Iris pigment epithelial cell (primary cell): ENCODE measurements around the gene KCND3.

Experiments
- DNase-seq: peaks from one replicate; pipeline ENCODE4 v3.0.0-alpha.2; 2011; ENCODE audit warnings: low read depth

The KCND3 gene

GRCh38 chr1:111843177-111843576, 146.3 kb downstream of the KCND3 start:
- DNase-seq = no peak

DNA sequence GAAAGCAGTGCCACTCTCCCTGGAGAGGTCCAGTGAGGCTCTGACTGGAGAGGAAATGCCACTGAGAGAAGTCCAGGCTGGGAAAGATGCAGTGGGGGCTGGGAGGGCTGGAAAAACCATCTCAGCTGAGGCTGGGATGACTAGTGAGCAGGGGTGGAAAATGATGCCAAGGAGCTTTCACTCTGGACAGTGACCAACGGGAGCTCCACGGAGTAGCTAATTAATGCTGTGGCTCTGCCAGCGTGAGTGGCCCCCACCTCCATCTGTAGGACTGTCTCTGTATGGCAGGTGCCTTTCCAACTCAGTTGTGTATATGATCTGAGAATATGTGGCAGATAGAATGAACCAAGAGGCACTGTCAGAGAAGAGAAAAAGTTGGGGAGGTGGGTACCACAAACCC, 147.1 kb downstream of the KCND3 start:
- no peak for DNase-seq

DNA sequence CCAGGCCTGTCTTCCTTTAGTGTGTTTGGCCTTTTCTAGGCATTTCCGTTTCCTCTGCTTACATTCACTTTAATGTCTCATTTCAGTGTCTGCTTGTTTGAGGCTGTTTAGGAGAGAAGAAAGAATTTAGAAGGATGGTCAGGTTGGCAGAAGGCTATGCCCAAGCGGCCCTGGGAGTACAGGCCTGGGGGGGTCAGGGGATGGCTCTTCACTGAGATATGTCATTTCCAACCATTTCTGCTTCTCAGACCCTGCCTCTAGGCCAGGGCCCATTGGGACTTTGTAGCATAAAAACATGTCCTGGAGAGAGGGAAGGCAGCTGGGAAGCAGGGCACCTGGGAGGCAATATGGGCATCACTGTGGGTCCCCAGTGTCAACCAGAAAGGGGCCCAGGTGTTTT, 147.7 kb downstream of the KCND3 start:
- DNase-seq = no peak

DNA sequence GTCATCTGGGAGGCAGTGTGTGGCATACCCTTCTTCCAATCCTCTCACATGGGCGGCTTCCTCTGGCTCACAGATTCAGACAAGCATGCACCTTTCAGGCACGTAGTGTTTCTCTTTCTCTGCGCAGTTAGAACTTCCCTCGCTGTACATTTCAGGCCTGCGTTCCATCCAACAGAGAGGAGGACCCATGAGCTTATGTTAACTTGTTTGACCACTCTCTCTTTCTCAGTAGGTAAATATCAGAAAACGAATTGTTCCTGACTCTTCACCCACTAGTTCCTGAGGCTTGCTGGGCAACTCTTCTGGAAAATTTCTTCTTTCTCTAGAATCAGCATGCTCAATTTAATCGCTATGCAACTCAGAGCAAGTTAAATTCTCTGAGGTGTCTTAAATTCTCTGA, 148.3 kb downstream of the KCND3 start:
- DNase-seq = no peak

GRCh38 chr1:111837393-111837792, 152.1 kb downstream of the KCND3 start:
- DNase-seq = no peak

DNA sequence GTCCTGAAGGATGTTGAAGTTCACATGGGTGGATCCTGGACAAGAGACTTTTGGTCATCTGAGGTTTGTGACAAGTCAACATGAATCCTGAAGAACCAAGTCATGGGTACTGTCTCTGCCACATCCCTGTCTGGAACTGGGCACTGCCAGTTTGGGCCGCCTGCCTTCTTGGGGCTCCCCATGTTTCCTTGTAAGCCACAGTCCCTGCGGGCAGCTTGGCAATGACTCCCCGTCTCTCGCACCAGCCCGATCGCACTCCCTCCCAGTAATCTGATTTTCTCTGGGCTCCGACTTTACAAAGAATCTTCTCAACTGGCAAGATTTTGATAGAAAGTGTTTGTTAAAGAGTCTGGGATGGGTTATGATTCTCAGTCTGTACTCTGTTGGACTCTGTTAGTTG, 153.4 kb downstream of the KCND3 start:
- no peak for DNase-seq

DNA sequence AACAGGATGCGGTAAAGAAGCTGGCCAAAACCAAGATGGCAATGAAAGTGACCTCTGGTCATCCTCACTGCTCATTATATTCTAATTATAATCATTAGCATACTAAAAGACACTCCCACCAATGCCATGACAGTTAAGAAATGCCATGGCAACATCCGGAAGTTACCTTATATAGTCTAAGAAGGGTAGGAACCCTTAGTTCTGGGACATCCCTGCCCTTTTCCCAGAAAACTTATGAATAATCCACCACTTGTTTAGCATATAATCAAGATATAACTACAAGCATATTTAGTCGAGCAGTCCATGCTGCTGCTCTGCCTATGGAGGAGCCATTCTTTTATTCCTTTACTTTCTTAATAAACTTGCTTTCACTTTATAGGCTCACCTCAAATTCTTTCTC, 154.0 kb downstream of the KCND3 start:
- no peak for DNase-seq

DNA sequence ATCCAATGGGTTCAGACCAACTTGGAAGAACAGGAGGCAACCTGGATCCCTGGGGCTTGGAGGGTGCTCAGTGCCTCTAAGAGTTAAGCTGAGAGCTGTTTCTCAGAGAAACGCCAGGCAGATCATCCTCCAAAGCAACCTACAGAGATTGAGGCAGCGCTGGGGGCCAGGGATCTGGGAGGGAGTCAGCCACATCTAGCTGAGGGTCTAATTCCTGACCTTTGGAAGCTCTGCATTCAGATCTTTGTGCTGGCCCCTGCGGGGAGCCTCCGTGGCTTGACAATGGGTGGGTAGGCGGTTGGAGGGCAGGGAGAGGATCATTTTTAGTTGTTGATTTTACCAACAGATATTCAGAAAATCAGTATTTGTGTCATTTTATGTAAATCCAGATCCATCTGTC, 154.5 kb downstream of the KCND3 start:
- DNase-seq = no peak

- DNase-seq = peak; percentile 11
Observed at GRCh38 chr1:111833334-111833733, 156.1 kb downstream of the KCND3 start.

DNA sequence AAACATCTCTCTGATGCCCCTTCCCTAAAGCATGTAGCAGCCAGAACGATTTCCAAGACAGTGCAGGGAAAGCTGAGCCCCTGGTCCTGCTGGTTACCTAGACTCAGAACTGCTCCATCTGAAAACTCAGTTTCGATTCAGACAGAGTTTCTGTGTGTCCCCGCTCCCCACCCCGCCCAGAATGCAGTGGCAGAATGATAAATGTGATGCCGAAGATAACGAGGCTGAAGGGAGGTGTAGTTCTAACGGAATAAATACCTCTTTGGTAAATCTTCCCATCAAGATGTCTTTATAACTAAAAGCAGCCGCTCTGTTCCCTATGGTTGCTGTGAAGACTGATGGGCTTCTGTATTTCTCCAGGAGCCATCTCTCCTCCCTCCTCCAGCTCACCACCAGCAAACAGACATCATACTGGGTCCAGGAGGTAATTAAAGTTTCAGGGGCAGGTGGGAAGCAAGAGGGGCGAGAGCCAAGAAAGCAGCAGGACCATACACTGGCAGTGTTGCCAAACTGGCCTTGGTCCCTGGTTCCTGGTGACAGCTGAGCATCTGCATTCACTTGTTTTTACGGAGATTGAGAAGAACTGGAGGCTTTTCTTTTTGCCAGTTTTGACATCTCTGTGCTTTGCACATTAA, 156.8 kb downstream of the KCND3 start:
- no peak for DNase-seq

DNA sequence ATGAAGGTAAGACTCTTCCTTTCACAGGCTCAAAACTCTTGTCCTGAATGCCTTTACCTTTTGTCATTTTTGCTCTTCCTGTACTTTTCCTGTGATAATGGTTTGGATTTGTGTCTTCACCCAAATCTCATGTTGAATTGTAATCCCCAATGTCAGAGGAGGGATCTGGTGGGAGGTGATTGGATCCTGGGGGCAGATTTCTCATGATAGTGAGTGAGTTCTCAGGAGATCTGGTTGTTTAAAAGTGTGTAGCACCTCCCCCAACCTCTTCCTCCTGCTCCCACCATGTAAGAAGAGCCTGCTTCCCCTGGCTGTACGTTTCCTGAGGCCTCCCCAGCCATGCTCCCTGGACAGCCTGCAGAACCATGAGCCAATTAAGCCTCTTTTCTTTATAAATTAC, 158.3 kb downstream of the KCND3 start:
- no peak for DNase-seq

DNA sequence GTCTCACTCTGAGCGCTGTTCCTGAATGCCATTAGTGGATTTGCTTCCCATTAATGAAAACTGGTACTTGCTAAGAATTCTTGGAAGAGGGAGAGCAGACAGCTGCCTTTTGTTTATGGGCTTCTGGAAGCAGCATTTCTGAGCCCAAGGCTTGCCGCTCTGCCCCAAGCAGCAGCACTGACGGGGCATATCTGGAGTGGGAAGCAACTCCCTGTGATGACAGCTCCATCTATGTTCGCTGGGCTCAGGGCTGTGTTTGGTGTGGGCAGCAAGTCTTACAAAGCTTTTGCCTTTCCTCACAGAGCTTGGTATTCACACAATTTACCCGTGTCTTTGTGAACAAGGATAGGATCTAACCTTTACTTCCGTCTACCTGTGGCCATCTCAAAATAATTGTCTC, 161.5 kb downstream of the KCND3 start:
- no peak for DNase-seq

DNA sequence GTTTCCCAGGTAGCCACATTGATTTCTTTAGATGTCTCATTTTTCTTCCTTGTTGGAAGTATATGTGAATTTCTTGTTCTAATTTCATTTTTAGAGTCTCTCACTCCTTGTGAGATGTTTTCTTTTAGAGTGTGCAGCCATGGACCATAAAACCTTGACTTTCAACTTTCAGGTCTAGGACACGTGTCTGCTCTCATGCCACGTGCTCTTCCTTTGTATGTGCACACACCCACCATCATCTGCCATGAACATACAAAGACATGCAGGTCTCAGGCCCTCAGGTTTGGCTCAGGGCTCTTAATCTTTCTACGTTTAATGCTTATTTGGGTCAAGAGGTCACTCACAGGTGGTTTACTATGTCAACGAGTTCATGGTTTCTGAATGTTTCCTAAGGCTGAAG, 163.2 kb downstream of the KCND3 start:
- DNase-seq = no peak

GRCh38 chr1:111825217-111825616, 164.3 kb downstream of the KCND3 start:
- DNase-seq = no peak

DNA sequence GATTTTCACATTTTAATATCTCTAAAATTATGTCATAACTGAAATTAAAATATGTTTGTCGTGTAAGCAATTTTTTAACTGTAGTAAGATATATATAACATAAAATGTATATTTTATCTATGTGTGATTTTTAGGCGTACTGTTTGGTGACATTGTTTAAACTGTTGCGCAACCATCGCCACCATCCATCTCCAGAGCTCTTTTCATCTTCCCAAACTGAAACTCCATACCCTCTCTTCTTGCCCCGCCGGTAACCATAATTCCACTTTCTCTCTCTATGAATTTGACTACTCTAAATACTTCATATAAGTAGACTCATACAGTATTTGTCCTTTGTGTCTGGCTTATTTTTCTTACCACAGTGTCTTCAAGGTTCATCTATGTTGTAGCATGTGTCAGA, 167.3 kb downstream of the KCND3 start:
- no peak for DNase-seq

DNA sequence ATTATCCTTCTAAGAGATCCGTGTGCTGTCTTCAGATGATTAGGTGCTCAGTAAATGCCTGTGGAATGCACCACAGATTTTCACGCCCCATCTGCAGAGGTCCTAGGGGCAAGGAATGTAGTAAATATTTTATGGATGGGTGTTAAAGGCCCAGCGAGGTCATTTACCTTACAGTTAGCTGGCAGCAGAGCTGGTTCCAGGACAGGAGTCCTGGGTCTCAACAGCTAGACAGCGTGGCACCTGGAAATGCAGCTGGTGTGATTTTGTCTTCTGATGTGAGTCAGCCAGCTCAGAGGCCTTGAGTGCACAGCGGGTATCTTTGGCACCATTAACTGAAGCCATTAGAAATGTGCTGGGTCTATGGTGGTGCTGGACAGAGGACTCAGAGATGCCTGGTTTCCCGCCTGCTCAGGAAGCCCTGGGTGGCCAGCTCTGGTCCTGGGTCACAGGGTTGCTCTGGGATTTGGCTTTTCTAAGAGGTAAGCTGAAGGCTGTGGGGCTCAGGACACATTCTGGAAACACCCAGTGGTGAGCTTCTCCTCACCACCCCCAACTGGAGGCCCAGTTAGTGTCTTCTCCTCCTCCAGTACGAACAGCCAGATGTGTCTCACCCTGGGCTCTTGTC, 168.2 kb downstream of the KCND3 start:
- DNase-seq = no peak

DNA sequence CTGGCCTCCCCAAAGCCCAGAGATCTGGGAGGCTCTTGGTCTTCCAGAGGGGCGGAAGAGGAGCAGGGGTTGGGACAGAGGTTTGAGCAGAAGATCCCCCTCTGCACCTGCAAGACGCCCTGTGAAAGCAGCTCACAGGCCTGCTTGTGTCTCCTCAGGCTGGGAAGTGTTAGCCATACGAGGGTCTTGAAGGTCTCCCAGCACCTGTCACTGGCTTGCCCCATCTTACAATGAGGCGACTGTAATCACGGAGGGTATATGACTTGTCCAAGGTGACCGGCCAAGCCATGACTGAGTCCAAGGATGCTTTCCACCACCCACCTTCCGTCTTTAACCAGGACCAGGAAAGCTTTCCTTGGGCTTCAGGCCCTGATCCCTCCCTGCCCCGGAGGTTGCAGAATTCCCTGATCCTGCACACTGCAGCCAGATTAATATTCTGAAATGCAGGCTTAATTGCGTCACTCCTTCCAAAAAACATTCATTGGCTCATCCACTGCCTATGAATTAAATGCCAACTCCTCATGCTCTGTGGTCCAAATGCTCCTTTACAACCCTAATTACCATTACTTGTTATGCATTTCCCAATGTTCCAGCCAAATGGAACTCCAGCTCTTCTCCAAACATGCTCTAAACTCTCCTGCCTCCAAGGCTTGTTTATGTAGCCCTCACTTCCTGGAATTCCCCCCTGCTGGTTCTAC, 169.8 kb downstream of the KCND3 start:
- DNase-seq = no peak

GRCh38 chr1:111818546-111818945, 170.9 kb downstream of the KCND3 start:
- DNase-seq = no peak

- no peak for DNase-seq
Observed at GRCh38 chr1:111818081-111818480, 171.4 kb downstream of the KCND3 start.

- no peak for DNase-seq
Observed at GRCh38 chr1:111814642-111815041, 174.8 kb downstream of the KCND3 start.

DNA sequence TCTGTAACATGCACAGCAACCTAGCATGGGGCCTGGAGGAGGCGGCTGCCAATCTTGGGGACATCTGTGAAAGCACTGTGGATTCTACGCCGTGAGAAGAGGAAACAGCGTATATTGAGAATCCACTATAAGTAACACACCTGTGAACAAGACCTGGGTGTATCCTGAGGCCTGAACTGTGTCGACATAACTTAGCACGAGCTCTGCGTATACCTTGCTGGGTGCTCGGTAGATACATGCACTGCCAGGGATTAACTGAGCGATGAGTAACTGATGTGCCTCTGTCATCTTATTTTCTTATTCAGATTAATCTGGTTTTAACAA, 175.2 kb downstream of the KCND3 start:
- DNase-seq = no peak

DNA sequence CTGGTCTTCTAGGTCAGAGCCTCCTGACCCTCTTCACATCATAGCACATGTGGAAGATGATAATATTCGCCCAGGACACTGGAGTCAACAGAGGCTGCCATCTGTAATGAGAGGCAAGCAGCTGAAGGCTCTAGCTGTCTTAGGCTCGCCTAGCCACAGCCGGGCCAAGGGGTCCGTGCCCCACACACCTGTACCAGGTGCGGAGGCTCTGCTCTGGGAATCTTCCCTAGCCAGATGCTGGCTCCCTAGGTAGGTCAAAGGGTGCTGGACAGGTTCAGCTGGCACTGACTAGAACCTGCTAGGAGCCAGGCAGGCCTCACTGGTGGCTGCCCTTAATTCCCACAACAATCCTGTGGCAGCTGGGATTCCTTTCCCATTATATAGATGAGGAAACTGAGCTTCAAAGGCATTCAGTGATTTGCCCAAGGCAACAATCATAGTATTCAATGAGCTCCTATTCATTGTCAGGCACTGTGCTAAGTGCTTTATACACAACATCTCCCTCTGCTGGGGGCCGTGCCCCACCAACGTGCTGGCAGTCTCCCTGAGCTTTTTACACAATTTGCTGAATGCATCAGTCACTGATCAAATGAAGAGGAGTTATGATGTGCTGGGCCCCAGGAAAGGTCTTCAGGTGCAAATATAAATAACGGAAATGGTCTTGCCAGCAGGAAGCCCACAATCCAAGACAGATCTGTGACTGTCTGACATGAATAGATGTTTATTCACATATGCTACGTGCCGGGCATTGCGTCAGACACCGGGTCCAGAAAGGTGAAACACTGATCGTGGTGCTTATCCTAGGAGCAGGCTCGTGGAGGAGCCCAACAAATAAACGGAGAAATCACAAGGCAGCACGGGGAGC, 175.8 kb downstream of the KCND3 start:
- DNase-seq = no peak

DNA sequence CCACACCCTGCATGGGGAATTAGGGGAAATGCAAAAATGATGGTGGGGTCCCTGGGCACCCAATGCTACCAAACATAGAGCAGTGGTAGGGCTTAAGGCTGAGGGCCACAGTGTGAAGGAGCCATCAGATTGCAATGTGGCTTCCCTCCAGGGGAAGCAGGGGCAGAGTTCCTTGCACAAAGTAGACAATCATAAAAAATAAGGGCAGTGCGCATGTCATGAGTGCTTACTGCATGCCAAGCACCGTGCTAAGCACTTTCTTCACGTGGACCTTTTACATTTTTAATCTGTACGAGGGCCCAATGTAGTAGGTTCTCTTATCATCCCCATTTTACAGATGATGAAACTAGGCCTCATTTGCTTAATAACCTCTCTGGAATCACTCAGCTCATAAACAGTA, 177.2 kb downstream of the KCND3 start:
- DNase-seq = no peak
